ENCODE measurements around the gene RAD54L2.

GRCh38 chr3:51557993-51558392 lies 19.5 kb downstream of the RAD54L2 start:
- TF ChIP-seq POLR2A (IDR thresholded peaks at IDR 0.05) (no peak), CTCF (IDR thresholded peaks at IDR 0.05) (no peak), EP300 (IDR thresholded peaks at IDR 0.05) (no peak)
